ENCODE data around the gene RUNX1.

RUNX1 gene

GRCh38 chr21:34825101-34825500 lies 224.0 kb downstream of the RUNX1 start:
- no peak for DNase-seq (ENCODE audit: low spot score)

- no peak for DNase-seq (ENCODE audit: low spot score)
Measured at GRCh38 chr21:34824314-34824713, 224.8 kb downstream of the RUNX1 start.

DNA sequence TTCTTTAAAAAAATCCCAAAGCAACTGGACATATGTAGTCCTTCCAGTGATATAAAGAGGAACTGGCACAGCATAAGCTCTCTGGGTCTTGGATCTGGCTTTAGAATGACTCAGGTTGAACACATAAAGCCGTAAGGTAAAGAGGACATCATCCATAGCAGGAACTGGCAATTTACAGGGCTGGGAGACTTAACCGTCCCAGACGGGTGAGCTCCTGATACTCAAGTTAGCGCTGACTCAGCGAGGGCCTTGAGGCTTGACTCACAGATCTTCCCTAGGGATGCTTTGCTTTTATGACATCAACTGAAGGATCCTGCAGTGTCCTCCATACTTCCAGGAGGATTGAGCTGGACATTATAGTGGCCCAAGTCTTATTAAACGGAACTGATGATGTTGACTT lies 226.2 kb downstream of the RUNX1 start:
- no peak for DNase-seq (ENCODE audit: low spot score)

GRCh38 chr21:34822168-34822567 lies 226.9 kb downstream of the RUNX1 start:
- no peak for DNase-seq (ENCODE audit: low spot score)

- DNase-seq (ENCODE audit: low spot score) = no peak
Measured at GRCh38 chr21:34821717-34822116, 227.4 kb downstream of the RUNX1 start.

DNA sequence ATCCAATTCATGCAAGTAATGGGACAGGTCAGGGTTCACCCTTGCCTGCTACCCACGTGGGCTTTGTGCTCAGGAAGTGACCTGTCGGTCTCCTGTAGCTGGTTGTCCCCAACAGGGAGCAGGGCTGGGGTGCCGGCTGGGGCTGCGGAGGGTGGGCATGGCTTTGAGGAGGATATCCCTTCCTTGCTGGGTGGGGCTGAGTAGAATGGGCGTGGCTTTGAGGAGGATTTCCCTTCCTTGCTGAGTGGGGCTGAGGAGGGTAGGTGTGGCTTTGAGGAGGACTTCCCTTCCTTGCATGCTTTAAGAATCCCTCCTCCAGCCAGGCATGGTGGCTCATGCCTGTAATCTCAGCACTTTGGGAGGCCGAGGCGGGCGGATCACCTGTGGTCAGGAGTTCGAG lies 229.1 kb downstream of the RUNX1 start:
- DNase-seq (ENCODE audit: low spot score) = no peak

DNA sequence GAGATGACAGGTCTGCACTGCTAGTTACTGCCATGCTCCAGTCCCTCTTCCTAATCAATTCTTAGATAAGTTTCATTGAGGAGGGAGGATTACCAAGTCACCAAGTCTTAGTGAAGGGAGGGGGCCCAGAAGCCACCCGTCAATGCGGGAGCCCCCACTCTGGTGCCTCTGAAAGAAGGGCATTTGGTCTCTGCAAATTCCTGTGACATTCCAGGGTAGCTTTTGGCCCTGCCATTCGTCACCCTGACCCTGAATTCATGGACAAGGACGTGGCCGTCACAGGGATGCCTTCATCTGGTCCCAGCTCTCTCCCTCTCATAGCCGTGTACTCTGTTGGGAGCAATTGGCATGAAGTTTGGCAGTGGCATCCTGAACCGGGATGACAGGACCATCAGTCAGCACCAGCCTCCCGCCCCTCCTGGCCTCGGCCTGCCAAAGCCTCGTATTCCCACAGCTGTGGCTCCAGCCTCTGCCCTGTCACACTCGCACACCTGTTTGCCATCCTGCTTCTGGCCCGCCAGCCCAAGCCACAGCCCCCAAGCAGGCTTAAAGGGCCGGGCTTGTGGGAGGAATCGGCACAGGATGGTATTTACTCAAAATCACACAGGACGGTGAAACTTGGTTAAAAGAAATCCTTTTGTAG lies 229.6 kb downstream of the RUNX1 start:
- no peak for DNase-seq (ENCODE audit: low spot score)

DNA sequence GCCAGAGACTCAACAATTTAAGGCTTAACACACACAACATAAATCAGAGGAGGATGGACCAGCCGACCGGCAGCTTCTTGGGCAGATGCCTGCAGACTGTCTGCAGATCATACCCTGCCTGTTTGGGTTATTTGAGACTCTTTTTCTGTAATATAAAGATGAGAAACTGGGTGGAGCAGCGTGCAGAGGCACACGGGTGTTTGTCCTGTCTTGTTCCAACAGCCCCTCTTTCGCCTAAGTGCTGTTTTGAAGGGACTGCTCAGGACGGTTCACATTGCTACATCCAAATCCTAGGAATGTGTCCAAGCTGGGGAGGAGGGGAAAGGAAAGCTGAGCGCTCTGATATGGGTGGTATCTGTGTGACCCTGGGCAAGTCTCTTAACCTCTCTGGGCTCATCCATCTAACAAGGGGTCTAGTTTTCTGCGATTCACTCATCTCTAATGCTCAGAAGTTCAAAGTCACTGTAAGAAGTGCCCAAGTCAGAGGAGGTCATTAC lies 230.4 kb downstream of the RUNX1 start:
- DNase-seq (ENCODE audit: low spot score) = no peak

GRCh38 chr21:34817821-34818661 lies 231.1 kb downstream of the RUNX1 start:
- no peak for DNase-seq (ENCODE audit: low spot score)

GRCh38 chr21:34815831-34816705 lies 233.0 kb downstream of the RUNX1 start:
- DNase-seq (ENCODE audit: low spot score) = no peak

DNA sequence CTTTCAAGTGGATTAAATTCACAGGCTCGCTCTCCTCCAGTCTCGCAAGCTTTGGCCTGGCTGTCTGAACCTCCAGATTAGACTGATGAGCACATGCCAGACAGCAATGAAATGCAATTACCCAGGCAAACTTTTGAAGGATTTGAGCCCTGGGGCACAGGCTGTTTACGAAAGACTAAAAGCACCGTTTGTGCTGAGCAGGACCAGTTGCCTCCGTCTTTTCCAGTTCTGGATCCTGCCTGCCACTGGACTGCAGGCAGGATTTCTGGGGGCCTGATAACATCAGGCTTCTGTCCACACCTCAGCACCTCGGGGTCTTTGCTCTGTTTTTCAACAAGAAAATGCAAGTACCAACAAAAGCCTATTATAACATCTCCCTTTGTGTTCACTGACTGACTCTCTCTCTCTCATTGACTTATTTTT lies 234.6 kb downstream of the RUNX1 start:
- no peak for DNase-seq (ENCODE audit: low spot score)

- DNase-seq (ENCODE audit: low spot score) = no peak
Measured at GRCh38 chr21:34813266-34813894, 235.7 kb downstream of the RUNX1 start.

DNA sequence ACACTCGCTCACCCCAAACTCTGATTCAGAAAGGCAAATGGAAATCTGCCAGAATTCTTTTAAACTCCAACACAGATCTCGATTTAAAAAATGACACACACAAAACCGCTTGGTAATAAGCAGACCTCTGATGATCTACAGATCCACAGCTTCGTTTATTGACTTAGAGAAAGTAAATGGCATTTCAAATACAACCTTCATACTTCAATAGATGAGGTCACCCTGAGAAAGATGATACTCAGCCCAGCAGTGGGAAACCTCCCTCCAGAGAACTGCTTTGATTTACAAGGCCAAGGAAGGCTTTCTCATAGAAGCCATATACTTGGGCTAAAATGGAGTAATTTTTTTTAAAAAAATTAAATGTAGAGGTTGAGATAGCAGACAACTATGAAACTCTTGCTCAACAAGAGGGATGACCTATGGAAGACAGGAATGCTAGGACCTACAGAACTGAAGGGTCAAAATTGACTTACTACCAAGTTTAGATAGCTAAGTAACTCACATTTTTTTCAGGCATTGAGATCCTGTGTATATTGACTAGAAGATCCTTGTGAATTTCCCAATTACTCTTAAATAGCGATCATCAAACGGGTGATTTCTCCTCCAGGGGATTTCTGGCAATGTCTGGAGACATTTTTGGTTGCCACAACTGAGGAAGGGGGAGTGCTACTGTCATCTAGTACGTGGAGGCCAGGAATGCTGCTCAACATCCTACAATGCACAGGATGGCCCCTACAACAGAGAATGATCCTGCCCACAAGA lies 236.4 kb downstream of the RUNX1 start:
- DNase-seq (ENCODE audit: low spot score) = no peak

DNA sequence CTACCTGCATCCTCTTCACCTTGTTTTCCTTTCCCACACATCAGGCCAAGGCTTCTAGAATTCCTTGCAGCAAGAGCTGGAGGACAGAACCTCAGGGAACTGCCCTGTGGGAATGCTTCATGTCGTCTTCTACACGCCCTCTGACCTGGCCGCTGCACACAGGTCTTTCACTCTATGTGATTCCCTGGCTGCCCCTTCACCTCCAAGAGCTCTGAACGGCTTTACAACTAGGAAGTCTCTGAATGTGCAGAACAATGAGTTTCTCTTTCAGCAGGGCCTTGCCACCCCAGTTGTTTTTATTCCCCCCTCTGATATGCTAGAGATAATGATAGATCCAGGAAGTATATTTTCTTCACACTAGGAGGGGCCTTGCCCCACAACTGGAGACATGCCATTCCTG lies 237.7 kb downstream of the RUNX1 start:
- DNase-seq (ENCODE audit: low spot score) = no peak

DNA sequence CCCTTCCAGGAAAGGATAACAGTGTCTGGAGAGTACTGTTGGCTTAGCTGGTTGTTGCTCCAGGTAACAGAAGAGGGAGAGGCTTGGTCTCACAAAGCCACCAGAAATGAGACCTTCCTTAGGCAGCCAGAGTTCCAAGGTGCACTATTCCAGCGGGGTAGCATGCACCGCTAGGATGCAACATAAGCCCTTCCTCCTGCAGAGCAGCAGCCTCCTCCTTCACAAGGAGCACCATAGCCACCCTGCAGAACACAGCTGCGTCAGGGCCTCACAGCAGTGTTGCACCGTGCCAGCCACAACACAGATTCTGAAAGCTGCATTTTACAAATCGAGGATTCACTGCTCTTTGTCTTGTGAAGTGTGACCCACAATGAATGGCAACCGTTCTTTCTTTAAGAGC lies 238.3 kb downstream of the RUNX1 start:
- DNase-seq (ENCODE audit: low spot score) = no peak

DNA sequence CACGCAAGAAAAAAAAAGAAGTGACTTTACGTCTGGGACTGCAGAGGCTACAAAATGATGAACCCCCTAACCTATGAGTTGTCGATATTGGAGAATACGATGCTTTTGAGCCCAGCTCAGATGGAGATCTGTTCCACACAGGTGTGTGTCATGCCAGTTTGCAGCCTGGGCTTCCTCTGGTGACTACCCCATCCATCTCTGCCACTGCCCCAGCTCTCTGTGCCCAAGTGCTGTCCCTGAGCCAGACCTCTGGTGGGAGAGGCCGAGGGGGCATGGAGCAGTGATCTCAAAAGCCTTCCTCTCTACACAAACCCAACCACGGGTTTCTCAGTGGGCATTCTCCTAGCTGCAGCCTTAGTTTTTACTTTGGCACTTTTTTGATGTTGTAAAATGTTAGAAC lies 239.3 kb downstream of the RUNX1 start:
- no peak for DNase-seq (ENCODE audit: low spot score)

DNA sequence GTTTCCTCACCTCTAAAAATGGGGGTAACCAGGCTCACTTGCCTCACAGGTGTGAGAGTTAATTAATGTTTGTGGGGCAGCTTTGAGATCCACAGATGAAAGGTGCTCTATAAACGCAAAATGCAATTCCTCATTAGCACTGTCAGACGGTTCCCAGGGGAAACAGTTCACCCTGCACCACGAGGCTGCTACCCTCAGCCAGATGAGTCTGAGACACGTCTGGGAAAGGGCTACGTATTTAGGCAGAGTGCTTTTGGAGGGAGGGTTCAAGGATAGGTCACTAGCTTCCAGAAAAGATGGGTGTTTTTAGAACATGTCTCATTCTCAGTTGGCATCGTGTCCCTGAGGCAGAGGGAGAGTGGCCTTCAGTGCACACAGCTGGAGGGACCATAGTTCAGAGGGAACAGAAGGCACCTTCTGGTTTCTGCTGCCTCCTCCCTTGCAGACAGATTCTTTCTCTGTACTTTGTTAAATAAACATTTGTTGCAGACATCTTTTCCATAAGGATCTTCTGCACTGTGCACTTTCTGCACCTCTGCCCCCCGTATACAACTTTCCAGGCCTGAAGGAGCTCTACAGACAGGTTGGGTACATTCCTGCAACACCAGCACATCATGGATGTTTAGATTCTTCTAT lies 240.4 kb downstream of the RUNX1 start:
- no peak for DNase-seq (ENCODE audit: low spot score)

DNA sequence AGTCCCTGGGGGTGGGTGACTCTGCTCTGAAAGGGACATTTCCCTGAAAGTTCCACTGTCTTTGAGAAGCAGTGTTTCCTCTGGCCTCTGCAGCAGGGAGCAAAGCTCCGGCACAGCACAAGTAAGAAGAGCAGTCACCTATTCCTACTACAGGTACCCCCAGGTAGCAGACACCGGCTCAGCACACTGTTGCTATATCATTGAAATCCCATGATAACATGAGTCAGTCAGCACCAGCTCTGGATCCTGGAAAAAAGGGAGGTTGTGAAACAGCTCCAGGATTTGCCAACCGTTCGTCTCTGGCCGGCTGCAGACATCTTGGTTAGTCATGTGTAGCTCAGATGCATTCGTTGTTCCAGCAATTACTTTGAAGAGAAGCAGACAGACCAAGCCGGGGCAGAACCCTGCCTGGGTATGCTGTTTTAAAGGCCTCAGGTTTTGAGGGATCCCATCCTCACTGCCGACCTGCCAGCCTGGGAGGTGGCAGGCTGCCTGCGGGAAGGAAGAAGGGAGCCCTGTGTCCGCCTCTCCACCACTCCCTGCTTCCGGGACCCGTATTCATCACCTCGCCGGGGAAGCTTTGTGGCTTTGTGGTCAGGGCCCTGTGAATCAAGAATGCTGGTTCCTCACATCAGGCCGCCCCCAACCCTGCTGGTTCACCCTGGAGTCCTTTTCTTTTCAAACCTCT lies 241.1 kb downstream of the RUNX1 start:
- DNase-seq (ENCODE audit: low spot score) = no peak

DNA sequence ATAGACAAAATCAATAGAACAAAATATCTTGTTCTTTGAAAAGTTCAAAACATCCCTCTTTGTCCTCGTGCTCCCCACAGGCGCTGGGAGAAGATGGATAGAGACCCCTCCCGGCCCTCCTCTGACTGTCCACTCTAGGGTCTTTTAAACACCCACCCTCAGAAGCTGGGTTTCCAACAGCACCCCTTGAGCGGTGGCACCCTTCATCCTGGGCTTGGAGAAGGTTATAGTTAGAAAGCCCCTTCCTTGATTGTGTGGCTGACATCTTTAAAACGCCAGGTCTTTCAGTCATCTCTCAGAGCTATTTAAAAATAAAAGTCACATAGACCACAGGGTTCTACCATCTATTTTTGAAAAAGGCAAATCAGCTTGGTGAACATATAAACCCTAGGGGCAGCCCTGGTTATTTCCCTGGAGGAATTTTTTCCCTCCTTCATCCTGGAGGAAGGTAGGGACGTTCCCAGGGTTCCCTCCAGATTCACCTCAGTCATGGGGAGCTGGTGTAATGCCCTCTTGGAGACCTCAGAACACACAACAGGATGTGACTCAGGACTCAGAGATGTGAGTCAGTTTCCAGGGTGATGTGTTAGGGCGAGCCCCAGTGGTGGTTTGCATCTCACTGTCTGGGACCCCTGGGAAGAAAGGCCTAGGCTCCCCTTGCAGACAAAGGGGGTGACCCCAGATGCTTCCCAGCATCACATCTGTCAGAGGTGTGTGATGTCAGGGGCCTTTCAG lies 241.8 kb downstream of the RUNX1 start:
- no peak for DNase-seq (ENCODE audit: low spot score)

Measured in D341Med (cell line).